H1 (cell line): ENCODE results near the gene TIAM2. TPM values are rescaled to one million over a fixed set of nuclear protein-coding genes. Genes with fewer than 3 reads are reported as not detected.

Experiments
- CTCF ChIA-PET: fragments of 300-600 bp; sonication (Branson Sonifier 250); formaldehyde crosslinking; loops from one replicate; lab custom pipeline; 2021; ENCODE audit not compliant: partially characterized antibody; lab: Charles Lee
- POLR2A ChIA-PET: fragments of 300-600 bp; sonication (Branson Sonifier 250); formaldehyde crosslinking; loops from one replicate; lab custom pipeline; 2021; ENCODE audit warnings: inconsistent platforms; ENCODE audit not compliant: partially characterized antibody; lab: Charles Lee
- DNase-seq, 2 experiments: peaks; one replicate each; pipeline versions ENCODE4 v3.0.0 to v3.0.0-alpha.2; 2010 to 2022; ENCODE audit warnings: low spot score in 2 of 2, low read depth in 1 of 2, mixed read lengths in 1 of 2
- FAIRE-seq: peaks from 2 replicates; lab custom pipeline; 2011; peaks lifted over from hg19 to GRCh38; lab: Jason Lieb, UNC
- H2AFZ ChIP-seq: 2 replicates; pipeline ENCODE4 v1.8.1; 2012; ENCODE audit warnings: low read length, inconsistent platforms
- H2AK5ac ChIP-seq: 2 replicates; pipeline ENCODE4 v1.6.1; 2013; ENCODE audit warnings: low read depth, low read length
- H2BK120ac ChIP-seq: replicated peaks from 2 replicates; pipeline ENCODE3; 2013; ENCODE audit warnings: low read depth, low read length, inconsistent platforms
- H2BK12ac ChIP-seq: 2 replicates; pipeline ENCODE4 v1.6.1; 2013; ENCODE audit warnings: low read depth, low read length
- H2BK15ac ChIP-seq: 2 replicates; pipeline ENCODE4 v1.6.1; 2013; ENCODE audit warnings: low read length
- H2BK20ac ChIP-seq: 2 replicates; pipeline ENCODE4 v1.6.1; 2013; ENCODE audit warnings: low read length
- H2BK5ac ChIP-seq: 2 replicates; pipeline ENCODE4 v1.6.1; 2013; ENCODE audit warnings: low read depth, low read length
- H3K14ac ChIP-seq: 2 replicates; pipeline ENCODE4 v1.6.1; 2013; ENCODE audit warnings: inconsistent platforms; ENCODE audit not compliant: insufficient read length
- H3K18ac ChIP-seq: 2 replicates; pipeline ENCODE4 v1.6.1; 2013; ENCODE audit warnings: low read length; ENCODE audit errors: extremely low read depth
- H3K23ac ChIP-seq: 2 replicates; pipeline ENCODE4 v1.6.1; 2013; ENCODE audit warnings: inconsistent platforms; ENCODE audit not compliant: insufficient read length
- H3K23me2 ChIP-seq: 2 replicates; pipeline ENCODE4 v1.6.1; 2013; ENCODE audit warnings: low read depth, low read length
- H3K27ac ChIP-seq: 2 replicates; pipeline ENCODE4 v1.6.1; 2011; ENCODE audit warnings: low read depth, low read length, inconsistent platforms
- H3K27me3 ChIP-seq, 4 experiments: replicated peaks in 1 of 4; 1 replicate in 1 of 4; 2 replicates in 3 of 4; pipeline versions ENCODE4 v1.6.1 to v1.8.1; 2011 to 2013; ENCODE audit warnings: low read length in 3 of 4, mild to moderate bottlenecking in 3 of 4, inconsistent platforms in 2 of 4, mixed read lengths in 2 of 4, moderate library complexity in 1 of 4; ENCODE audit not compliant: control insufficient read depth in 3 of 4, insufficient read depth in 3 of 4; ENCODE audit errors: extremely low read depth in 1 of 4
- H3K36me3 ChIP-seq, 4 experiments: 2 replicates each; pipeline versions ENCODE4 v1.6.1 to v1.8.1; 2011 to 2013; ENCODE audit warnings: mild to moderate bottlenecking in 4 of 4, low read length in 3 of 4, moderate library complexity in 2 of 4, control low read depth in 1 of 4, inconsistent platforms in 1 of 4; ENCODE audit not compliant: insufficient read depth in 4 of 4, control insufficient read depth in 2 of 4
- H3K4ac ChIP-seq: replicated peaks from 2 replicates; pipeline ENCODE3; 2013; ENCODE audit warnings: low read length, low read depth, mixed read lengths, inconsistent platforms; ENCODE audit not compliant: insufficient read length
- H3K4me1 ChIP-seq, 4 experiments: replicated peaks in 1 of 4; 1 replicate in 1 of 4; 2 replicates in 3 of 4; pipeline versions ENCODE4 v1.6.1 to v1.8.1; 2011 to 2013; ENCODE audit warnings: low read length in 3 of 4, inconsistent platforms in 2 of 4, mixed read lengths in 1 of 4; ENCODE audit not compliant: insufficient read depth in 4 of 4, control insufficient read depth in 3 of 4
- H3K4me2 ChIP-seq, 2 experiments: 2 replicates each; pipeline versions ENCODE4 v1.6.1 to v1.8.1; 2011 to 2013; ENCODE audit warnings: low read depth in 2 of 2, low read length in 2 of 2, control low read depth in 1 of 2, inconsistent platforms in 1 of 2, mild to moderate bottlenecking in 1 of 2; ENCODE audit not compliant: insufficient read depth in 1 of 2
- H3K4me3 ChIP-seq, 4 experiments: fragments of 200-600, 300-600 bp in 1 of 4; sonication (generic), shearing (Covaris generic), sonication (Bioruptor Twin) in 1 of 4; 2 replicates each; pipeline versions ENCODE4 v1.5.1 to v1.8.1; 2011 to 2016; ENCODE audit warnings: low read length in 4 of 4, low read depth in 3 of 4, control low read depth in 2 of 4, inconsistent platforms in 2 of 4, mild to moderate bottlenecking in 2 of 4, mixed read lengths in 1 of 4, moderate library complexity in 1 of 4; ENCODE audit not compliant: insufficient read depth in 2 of 4; ENCODE audit errors: extremely low read depth in 1 of 4
- H3K56ac ChIP-seq: replicated peaks from 2 replicates; pipeline ENCODE3; 2013; ENCODE audit warnings: low read depth, mild to moderate bottlenecking, mixed read lengths, low read length, inconsistent platforms; ENCODE audit not compliant: insufficient read length
- H3K79me1 ChIP-seq: 2 replicates; pipeline ENCODE4 v1.6.1; 2013; ENCODE audit warnings: low read depth, low read length, control low read depth
- H3K79me2 ChIP-seq, 2 experiments: 2 replicates each; pipeline versions ENCODE4 v1.6.1 to v1.8.1; 2012 to 2013; ENCODE audit warnings: low read length in 2 of 2, mild to moderate bottlenecking in 2 of 2, inconsistent platforms in 1 of 2; ENCODE audit not compliant: insufficient read depth in 2 of 2, control insufficient read depth in 1 of 2
- H3K9ac ChIP-seq, 4 experiments: replicated peaks in 1 of 4; 1 replicate in 1 of 4; 2 replicates in 3 of 4; pipeline versions ENCODE4 v1.6.1 to v1.8.1; 2011 to 2013; ENCODE audit warnings: low read depth in 3 of 4, low read length in 3 of 4, control low read depth in 2 of 4, mild to moderate bottlenecking in 2 of 4, moderate library complexity in 2 of 4, inconsistent platforms in 1 of 4; ENCODE audit errors: extremely low read depth in 1 of 4
- H3K9me3 ChIP-seq, 2 experiments: 2 replicates each; pipeline versions ENCODE4 v1.6.1 to v1.8.1; 2012 to 2013; ENCODE audit warnings: mild to moderate bottlenecking in 2 of 2, moderate library complexity in 2 of 2, control low read depth in 1 of 2, inconsistent platforms in 1 of 2, low read depth in 1 of 2, low read length in 1 of 2, mixed read lengths in 1 of 2; ENCODE audit not compliant: insufficient read depth in 2 of 2
- H4K20me1 ChIP-seq, 2 experiments: replicated peaks in 1 of 2; 2 replicates each; pipeline versions ENCODE3 to v1.8.1; 2011 to 2013; ENCODE audit warnings: inconsistent platforms in 2 of 2, low read length in 2 of 2, mild to moderate bottlenecking in 1 of 2; ENCODE audit not compliant: insufficient read depth in 2 of 2, control insufficient read depth in 1 of 2
- H4K5ac ChIP-seq: 2 replicates; pipeline ENCODE4 v1.6.1; 2013; ENCODE audit warnings: low read length, low read depth, mixed read lengths, inconsistent platforms; ENCODE audit not compliant: insufficient read length
- H4K8ac ChIP-seq: 2 replicates; pipeline ENCODE4 v1.8.0; 2013; ENCODE audit warnings: mild to moderate bottlenecking, moderate library complexity, low read length, inconsistent platforms; ENCODE audit not compliant: insufficient read depth; ENCODE audit errors: extremely low read depth
- H4K91ac ChIP-seq: replicated peaks from 2 replicates; pipeline ENCODE3; 2013; ENCODE audit warnings: low read length, mixed read lengths, inconsistent platforms; ENCODE audit not compliant: insufficient read length
- BCL11A ChIP-seq, 2 experiments: IDR thresholded peaks; one replicate each; pipeline ENCODE4 v1.6.1; 2011; ENCODE audit warnings: low read depth in 2 of 2, low read length in 2 of 2, mild to moderate bottlenecking in 2 of 2
- PHF8 ChIP-seq: fragments of 200-600 bp; sonication (generic); conservative IDR thresholded peaks from 2 replicates; pipeline ENCODE4 v1.7.1; 2012; ENCODE audit warnings: low read depth, mild to moderate bottlenecking, inconsistent platforms, low read length, moderate library complexity
- SP4 ChIP-seq: IDR thresholded peaks from 2 replicates; pipeline ENCODE4 v1.6.1; 2012; ENCODE audit warnings: low read length, inconsistent platforms
- WGBS, 2 experiments: shearing (Covaris generic) in 1 of 2; methylation state at CpG; one replicate each; pipeline versions ENCODE4 v1.1.6 to v1.1.7; 2013 to 2015; ENCODE audit warnings: low lambda C conversion rate in 2 of 2, mixed read lengths in 2 of 2, inconsistent platforms in 1 of 2, low coverage in 1 of 2, missing lambda C conversion rate in 1 of 2; ENCODE audit not compliant: insufficient replicate concordance in 2 of 2, insufficient coverage in 1 of 2, insufficient read length in 1 of 2; ENCODE audit errors: extremely low coverage in 1 of 2, missing lambda C conversion rate in 1 of 2; 5-methylcytosine and 5-hydroxymethylcytosine counted together
- polyA plus RNA-seq, 7 experiments: library from polyadenylated mRNA; depleted of rRNA in 3 of 7; stranded (reverse) in 5 of 7; unstranded in 2 of 7; fragments of >200 nt in 5 of 7; fragments of 200-250 nt in 2 of 7; gene quantifications; 1 replicate in 5 of 7; 2 replicates in 1 of 7; 4 replicates in 1 of 7; pipeline versions ENCODE4 v1.2.1 to v1.2.3, GENCODE V29; 2011 to 2013; ENCODE audit warnings: missing spikeins in 2 of 7, mixed read lengths in 2 of 7
- total RNA-seq: library from RNA; stranded (reverse); fragmentation: NEBNext Ultra II Directional; extraction: Animal tissue kit (Norgen Biotek cat#: 25700); gene quantifications from 2 replicates; pipeline ENCODE4 v1.2.1, GENCODE V29; 2021

TIAM2 gene
- total and polyA plus RNA-seq, 2 of the 8 experiments (the other 6 are each of a cell fraction or from before 2014, with no cell fraction given), result 7.4 to 23.9 TPM

- Histone ChIP-seq H2AFZ (no peak overlapping the region), H2BK20ac (no peak overlapping the region), H3K14ac (no peak overlapping the region), H3K79me2 (no peaks in the 10 kb centered on the region), H3K4me1 (no peaks in the 10 kb centered on the region), H3K23me2 (no peaks in the 10 kb centered on the region), H3K56ac (no peak overlapping the region), H4K20me1 (no peaks in the 10 kb centered on the region), H2BK5ac (no peak overlapping the region), H3K27ac (no peak overlapping the region), H3K9me3 (peaks cover 0 to 13% of the 10 kb centered on the region in 2 experiments; a peak in 1 of 4 replicates), H4K5ac (no peak overlapping the region), H3K9ac (no peak overlapping the region), H3K4ac (no peak overlapping the region), H2AK5ac (no peak overlapping the region), H2BK12ac (no peak overlapping the region), H3K23ac (no peak overlapping the region), H3K4me3 (no peak overlapping the region), H4K91ac (no peak overlapping the region), H2BK15ac (no peak overlapping the region), H3K18ac (no peak overlapping the region), H2BK120ac (no peak overlapping the region), H3K27me3 (no peaks in the 10 kb centered on the region), H3K4me2 (no peak overlapping the region), H3K79me1 (no peaks in the 10 kb centered on the region), H3K36me3 (no peaks in the 10 kb centered on the region), H4K8ac (no peak overlapping the region)
- FAIRE-seq (no peak), DNase-seq (no peak)
- CTCF ChIA-PET, result interaction anchor here (0.6 to 1.1 kb wide), 4 partner anchors 10 to 112 kb away, joined by 3 read pairs; no protein-coding TSS in a partner anchor
- POLR2A ChIA-PET, result no interaction called here
- WGBS, 2 experiments, result 87% methylated on average over 5 of the region's 5 CpGs; no CpG with 5 or more reads in 1 of the 2 experiments
- TF ChIP-seq BCL11A (IDR thresholded peaks at IDR 0.05; ENCODE audit: low read depth in 2 of 2, low read length in 2 of 2) (no peak), SP4 (no peak), PHF8 (no peak)
Measured at GRCh38 chr6:154969796-154970195, 25.3 kb upstream of the TIAM2 start.
